GM12874 (cell line): ENCODE measurements around the gene GPHN.

ENCODE experiments used
- TF ChIP-seq, protein P1 (sequence below): IDR thresholded peaks from 2 replicates; pipeline ENCODE4 v1.5.1; 2011; ENCODE audit warnings: low read depth, mild to moderate bottlenecking, control low read depth, low read length, moderate library complexity; ENCODE audit not compliant: insufficient read depth

GPHN gene

DNA sequence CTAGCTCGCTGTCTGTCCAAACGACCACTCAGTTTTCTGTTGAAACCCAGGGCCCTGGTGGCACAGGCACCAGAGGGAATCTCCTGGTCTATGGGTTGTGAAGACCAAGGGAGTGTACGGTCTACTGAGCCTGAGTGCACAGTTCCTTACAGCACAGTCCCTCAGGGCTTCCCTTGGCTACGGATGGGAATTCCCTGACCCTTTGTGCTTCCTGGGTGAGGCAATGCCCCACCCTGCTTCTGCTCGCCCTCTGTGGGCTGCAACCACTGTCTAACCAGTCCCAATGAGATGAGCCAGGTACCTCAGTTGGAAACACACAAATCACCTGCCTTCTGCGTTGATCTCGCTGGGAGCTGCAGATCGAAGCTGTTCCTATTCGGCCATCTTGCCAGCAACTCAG is 22.6 kb downstream of the GPHN start:
- TF ChIP-seq, protein P1, sequence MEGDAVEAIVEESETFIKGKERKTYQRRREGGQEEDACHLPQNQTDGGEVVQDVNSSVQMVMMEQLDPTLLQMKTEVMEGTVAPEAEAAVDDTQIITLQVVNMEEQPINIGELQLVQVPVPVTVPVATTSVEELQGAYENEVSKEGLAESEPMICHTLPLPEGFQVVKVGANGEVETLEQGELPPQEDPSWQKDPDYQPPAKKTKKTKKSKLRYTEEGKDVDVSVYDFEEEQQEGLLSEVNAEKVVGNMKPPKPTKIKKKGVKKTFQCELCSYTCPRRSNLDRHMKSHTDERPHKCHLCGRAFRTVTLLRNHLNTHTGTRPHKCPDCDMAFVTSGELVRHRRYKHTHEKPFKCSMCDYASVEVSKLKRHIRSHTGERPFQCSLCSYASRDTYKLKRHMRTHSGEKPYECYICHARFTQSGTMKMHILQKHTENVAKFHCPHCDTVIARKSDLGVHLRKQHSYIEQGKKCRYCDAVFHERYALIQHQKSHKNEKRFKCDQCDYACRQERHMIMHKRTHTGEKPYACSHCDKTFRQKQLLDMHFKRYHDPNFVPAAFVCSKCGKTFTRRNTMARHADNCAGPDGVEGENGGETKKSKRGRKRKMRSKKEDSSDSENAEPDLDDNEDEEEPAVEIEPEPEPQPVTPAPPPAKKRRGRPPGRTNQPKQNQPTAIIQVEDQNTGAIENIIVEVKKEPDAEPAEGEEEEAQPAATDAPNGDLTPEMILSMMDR = no peak

GRCh38 chr14:66539034-66539433 is 31.1 kb downstream of the GPHN start:
- TF ChIP-seq, protein P1 = no peak

DNA sequence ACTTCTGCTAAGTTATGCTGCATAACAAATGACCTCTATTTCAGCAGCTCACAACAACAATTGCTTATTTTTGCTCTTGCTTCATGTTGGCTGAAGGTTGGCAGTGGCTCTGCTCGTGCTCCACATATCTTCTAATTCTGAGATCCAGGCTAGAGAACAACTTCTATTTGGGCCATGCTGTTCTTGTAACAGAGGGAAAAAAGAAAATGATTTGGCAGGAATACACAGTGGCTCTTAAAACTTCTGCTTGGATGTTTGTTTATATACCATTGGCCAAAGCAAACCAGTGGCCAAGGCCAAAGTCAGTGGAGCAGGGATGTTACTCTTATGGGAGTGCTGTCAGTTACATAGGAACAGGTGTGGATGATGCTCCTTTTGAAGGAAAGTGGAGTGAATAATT is 32.1 kb downstream of the GPHN start:
- TF ChIP-seq, protein P1 = no peak

DNA sequence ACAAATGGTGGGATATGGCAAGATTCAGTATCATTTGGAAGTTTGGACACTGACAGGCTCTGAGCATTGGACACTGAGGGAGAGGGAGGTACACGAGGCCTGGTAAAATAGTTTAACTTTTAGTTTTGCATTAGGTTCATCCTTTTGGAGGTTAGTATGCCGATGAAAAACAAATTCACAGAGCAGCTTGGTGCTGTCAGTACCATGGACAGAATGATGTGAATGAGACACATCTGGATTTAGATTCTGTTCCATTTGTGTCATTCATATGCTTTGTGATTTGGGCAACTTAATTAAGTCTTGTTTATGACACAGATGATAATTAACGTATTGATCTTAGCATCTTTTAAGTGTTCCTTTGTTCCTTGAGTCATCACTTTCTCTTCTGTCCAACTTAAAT is 33.7 kb downstream of the GPHN start:
- TF ChIP-seq, protein P1 = no peak

DNA sequence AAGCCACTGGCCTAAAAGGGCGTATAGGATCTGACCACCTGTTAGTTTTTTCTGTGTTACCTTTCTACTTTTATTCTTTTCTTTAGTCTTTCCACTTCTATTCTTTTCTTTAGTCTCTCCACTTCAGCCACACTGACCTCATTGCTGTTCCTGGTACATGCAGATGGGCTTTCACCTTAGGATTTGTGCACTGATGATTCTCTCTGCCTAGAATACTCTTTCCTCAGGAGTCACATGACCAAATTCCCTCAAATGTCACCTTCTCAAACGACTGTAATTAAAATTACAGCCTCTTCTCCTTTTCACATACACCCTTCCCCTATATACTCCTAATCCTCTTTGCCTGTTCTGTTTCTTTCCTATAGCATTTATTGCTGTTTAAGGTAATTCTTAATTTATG is 36.0 kb downstream of the GPHN start:
- TF ChIP-seq, protein P1 = no peak

- TF ChIP-seq, protein P1 = no peak
Observed at GRCh38 chr14:66563731-66564130, 55.8 kb downstream of the GPHN start.

GRCh38 chr14:66568220-66568619 is 60.3 kb downstream of the GPHN start:
- TF ChIP-seq, protein P1 = no peak

DNA sequence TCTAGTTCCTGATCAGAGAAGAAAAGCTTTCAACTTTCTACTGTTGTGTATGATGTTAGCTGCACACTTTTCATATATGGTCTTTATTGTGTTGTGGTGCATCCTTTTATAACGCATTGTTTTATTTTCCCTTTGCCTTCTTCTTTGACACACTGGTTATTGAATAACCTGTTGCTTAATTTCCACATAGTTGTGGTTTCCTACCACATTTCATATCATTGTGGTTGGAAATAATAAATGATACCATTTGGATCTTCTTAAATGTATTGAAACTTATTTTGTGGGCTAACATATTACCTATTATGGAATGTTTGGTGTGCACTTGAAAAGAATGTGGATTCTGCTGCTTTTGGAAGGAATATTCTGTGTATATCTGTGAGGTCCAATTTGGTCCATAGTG is 64.9 kb downstream of the GPHN start:
- TF ChIP-seq, protein P1 = no peak
